ENCODE data around the gene COQ8A.

Gene COQ8A

GRCh38 chr1:226977643-226978431 is 37.7 kb downstream of the COQ8A start:
- TF ChIP-seq CTCF (IDR thresholded peaks at IDR 0.05; ENCODE audit: low read depth, low read length, poor library complexity, severe bottlenecking) (no peak), EZH2phosphoT487 (IDR thresholded peaks at IDR 0.05; ENCODE audit: borderline replicate concordance, low read length) (no peak)
- H3K9me3 ChIP-seq (ENCODE audit: control insufficient read depth, insufficient read depth, low read length): no peaks in the 10 kb centered on the region
- H3K4me1 ChIP-seq (ENCODE audit: control insufficient read depth, low read length): no peaks in the 10 kb centered on the region
- H3K9me2 ChIP-seq (replicated peaks; ENCODE audit: control insufficient read depth, low read length): no peaks in the 10 kb centered on the region
- no peaks in the 10 kb centered on the region for H3K36me3 ChIP-seq (ENCODE audit: control insufficient read depth, low read length)
- no peak overlapping the region for H3K4me2 ChIP-seq (ENCODE audit: low read length)
- no peaks in the 10 kb centered on the region for H4K20me1 ChIP-seq (ENCODE audit: control insufficient read depth, insufficient read depth, low read depth, low read length)
- no peak overlapping the region for H3K27ac ChIP-seq (ENCODE audit: low read depth, low read length)
- H3F3A ChIP-seq (ENCODE audit: control insufficient read depth, insufficient read depth): no peaks in the 10 kb centered on the region
- no peaks in the 10 kb centered on the region for H3K27me3 ChIP-seq (ENCODE audit: control insufficient read depth, low read length)
- no peaks in the 10 kb centered on the region for H3K79me2 ChIP-seq (ENCODE audit: control insufficient read depth, low read length)
- H3K4me3 ChIP-seq (ENCODE audit: low read length): no peak overlapping the region

DNA sequence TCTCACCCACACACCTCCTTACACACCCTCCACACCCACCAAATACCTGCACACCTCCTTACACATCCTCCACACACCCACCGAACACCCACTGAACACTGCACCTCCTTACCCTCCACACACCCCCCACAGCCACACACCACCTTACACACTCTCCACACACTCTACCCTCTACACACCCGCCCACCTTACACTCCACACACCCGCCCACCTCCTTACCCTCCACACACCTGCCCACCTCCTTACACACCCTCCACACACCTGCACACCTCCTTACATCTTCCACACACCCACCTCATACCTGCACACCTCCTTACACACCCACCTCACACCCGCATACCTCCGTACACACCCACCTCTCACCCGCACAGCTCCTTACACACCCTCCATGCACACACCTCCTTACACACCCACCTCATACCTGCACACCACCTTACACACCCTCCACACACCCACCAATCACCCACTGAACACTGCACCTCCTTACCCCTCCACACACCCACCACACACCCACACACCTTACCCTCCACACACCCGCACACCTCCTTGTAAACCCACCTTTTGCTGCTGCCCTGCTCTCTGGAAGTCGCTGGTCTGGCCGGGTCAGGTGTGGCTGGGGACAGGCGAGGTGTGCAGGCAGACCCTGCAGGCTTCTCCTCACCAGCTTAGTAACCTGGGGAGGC is 38.5 kb downstream of the COQ8A start:
- Histone ChIP-seq H3K79me2 (ENCODE audit: control insufficient read depth, low read length) (no peaks in the 10 kb centered on the region), H3K4me2 (ENCODE audit: low read length) (no peak overlapping the region), H3K9me2 (replicated peaks; ENCODE audit: control insufficient read depth, low read length) (no peaks in the 10 kb centered on the region), H3F3A (ENCODE audit: control insufficient read depth, insufficient read depth) (no peaks in the 10 kb centered on the region), H4K20me1 (ENCODE audit: control insufficient read depth, insufficient read depth, low read depth, low read length) (no peaks in the 10 kb centered on the region), H3K9me3 (ENCODE audit: control insufficient read depth, insufficient read depth, low read length) (no peaks in the 10 kb centered on the region), H3K27ac (ENCODE audit: low read depth, low read length) (no peak overlapping the region), H3K4me3 (ENCODE audit: low read length) (no peak overlapping the region), H3K4me1 (ENCODE audit: control insufficient read depth, low read length) (no peaks in the 10 kb centered on the region), H3K36me3 (ENCODE audit: control insufficient read depth, low read length) (no peaks in the 10 kb centered on the region), H3K27me3 (ENCODE audit: control insufficient read depth, low read length) (no peaks in the 10 kb centered on the region)
- no peak for TF ChIP-seq EZH2phosphoT487 (IDR thresholded peaks at IDR 0.05; ENCODE audit: borderline replicate concordance, low read length)
- TF ChIP-seq CTCF (IDR thresholded peaks at IDR 0.05; ENCODE audit: low read depth, low read length, poor library complexity, severe bottlenecking): no peak

DNA sequence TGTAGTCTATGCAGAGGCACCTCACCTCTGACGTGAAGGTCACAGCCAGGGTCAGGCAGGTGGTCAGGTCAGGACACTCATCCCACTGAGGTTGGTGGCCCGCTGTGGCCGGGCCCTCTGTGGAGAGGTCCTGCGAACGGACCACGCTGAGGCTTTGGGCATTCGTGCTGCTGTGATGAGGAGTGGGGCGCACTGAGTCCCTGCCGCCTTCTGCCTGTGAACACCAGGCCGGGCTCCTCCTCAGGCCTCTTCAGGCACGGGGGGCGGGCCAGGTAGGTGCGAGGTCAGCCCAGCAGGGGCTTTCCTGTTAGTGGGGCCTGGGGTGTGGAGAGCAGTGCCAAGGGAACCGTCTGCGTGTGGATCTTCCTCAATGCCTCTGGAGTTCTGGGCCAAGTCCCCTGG is 39.0 kb downstream of the COQ8A start:
- Histone ChIP-seq H3K36me3 (ENCODE audit: control insufficient read depth, low read length) (no peaks in the 10 kb centered on the region), H3K4me2 (ENCODE audit: low read length) (no peak overlapping the region), H3K9me2 (replicated peaks; ENCODE audit: control insufficient read depth, low read length) (no peaks in the 10 kb centered on the region), H3K27ac (ENCODE audit: low read depth, low read length) (no peak overlapping the region), H3K79me2 (ENCODE audit: control insufficient read depth, low read length) (no peaks in the 10 kb centered on the region), H3K9me3 (ENCODE audit: control insufficient read depth, insufficient read depth, low read length) (no peaks in the 10 kb centered on the region), H3K4me1 (ENCODE audit: control insufficient read depth, low read length) (no peaks in the 10 kb centered on the region), H3K27me3 (ENCODE audit: control insufficient read depth, low read length) (no peaks in the 10 kb centered on the region), H3K4me3 (ENCODE audit: low read length) (no peak overlapping the region), H3F3A (ENCODE audit: control insufficient read depth, insufficient read depth) (no peaks in the 10 kb centered on the region), H4K20me1 (ENCODE audit: control insufficient read depth, insufficient read depth, low read depth, low read length) (no peaks in the 10 kb centered on the region)
- TF ChIP-seq EZH2phosphoT487 (IDR thresholded peaks at IDR 0.05; ENCODE audit: borderline replicate concordance, low read length) (no peak), CTCF (IDR thresholded peaks at IDR 0.05; ENCODE audit: low read depth, low read length, poor library complexity, severe bottlenecking) (no peak)

Measured in DOHH2 (cell line).